GM19238 (cell line): ENCODE results near the gene RAB11FIP5.
"Not testable (repeated sequence)": the region's sequence is repeated elsewhere in the genome, so short reads cannot be mapped to it uniquely, and the experiment has no call there.

Experiments
- DNase-seq: peaks from one replicate; pipeline ENCODE4 v3.0.0; 2011; ENCODE audit warnings: low spot score; ENCODE audit not compliant: insufficient read length

RAB11FIP5 gene

DNA sequence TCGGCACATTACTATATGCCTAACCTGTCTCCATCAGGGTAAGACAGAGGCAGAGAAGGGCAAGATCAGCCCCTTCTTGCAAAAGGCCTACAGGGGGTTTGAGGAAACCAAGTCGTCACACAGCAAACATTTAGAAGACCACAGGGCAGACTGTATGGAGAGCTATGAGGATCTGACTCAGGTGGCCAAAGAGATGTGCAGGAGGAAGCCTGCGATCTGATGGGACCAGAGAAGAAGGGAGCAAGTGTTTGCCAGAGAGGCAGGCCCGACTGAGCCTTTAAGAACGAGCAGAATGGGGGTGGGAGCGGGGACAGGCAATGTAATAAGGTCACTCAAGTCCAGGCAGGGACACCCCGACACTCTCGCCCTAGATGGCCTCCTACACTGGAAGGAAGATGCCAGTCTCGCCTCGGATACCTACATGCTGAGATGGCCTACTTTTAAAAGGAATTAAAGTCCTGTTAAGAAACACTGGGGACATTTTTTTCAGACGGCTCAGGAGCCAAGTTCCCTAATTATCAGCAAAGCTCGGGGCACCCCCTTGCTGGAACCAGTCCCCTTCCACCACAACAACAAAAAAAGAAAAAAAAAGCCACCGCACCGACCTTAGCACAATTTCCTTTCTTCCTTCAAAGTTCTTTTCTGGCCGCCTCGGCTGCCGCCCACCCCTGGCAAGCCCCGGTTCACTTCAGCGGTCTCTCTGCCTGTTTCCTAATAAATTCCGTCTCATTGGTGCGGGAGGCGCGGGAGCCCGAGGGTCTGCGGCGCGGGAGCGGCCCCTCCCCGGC is 42.7 kb downstream of the RAB11FIP5 start:
- no peak for DNase-seq

DNA sequence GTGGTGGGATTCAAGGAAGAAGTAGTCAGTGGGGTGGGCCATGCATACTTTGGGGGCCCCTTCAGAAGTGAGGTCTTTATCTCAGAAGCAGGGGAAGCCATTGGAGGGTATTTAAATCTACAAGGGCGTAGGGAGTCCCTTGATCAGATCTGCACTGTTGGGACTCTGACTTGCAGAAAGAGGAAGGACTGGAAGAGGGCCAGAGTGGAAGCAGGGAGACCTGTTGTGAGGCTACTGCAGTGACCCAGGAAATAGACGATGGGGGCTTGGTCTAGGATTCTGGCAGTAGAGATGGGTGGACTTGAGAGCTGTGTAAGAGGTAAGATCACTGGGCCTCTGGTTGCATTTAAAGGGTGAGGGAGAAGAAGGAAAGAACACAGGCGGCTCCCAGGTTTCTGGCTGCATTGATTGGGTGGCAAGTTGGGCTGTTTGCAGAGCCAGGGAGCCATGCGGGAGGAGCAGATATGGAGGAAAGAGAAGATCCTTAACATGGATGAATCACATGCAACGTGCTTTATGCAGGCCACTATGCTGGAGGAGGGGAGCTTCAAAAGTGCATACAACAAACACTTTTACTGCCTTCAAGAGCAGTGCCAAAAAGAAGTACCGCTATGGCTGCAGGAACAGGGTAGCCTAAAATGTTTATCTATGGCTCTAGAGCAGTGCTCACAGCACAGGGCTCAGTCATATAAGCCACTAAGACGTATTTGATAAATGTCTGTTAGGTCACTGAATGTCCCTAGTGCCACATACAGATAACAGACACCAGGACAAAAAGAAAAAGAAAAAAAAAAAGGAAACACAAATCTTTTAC is 43.5 kb downstream of the RAB11FIP5 start:
- no peak for DNase-seq

DNA sequence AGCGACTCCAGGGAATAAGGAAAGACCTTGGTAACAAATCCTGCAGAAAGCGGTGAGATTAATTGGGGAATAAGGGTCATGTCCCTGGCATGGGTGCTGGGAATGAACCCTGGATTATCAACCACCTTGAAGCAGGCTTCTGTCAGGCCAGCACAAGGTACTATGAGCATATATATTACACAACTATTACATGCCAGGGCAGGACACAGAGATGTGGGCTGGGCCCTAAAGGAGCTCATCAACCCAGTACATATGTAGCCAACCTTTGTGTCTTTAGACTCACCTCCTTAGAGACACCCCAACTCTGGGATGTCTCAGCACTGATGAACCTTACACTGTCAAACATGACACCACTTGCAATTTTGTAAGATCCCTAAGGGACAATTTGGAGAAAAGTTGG is 44.6 kb downstream of the RAB11FIP5 start:
- no peak for DNase-seq

DNA sequence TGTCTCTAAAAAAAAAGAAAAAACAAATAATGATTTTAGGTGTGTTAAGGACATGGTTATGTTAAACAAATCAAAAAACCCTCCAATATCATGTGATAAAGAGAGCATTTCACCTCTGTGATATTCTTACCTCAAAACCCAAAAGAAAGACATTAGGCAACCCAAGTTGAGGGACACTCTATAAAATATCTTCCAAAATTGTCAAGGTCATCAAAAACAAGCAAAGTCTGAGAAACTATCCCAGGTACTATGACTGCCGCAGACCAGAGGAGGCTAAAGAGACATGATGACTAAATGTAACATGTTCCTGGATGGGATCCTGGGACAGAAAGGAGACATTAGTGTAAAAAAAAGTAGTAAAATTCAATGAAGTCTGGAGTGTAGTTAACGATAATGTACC is 45.7 kb downstream of the RAB11FIP5 start:
- no peak for DNase-seq

DNA sequence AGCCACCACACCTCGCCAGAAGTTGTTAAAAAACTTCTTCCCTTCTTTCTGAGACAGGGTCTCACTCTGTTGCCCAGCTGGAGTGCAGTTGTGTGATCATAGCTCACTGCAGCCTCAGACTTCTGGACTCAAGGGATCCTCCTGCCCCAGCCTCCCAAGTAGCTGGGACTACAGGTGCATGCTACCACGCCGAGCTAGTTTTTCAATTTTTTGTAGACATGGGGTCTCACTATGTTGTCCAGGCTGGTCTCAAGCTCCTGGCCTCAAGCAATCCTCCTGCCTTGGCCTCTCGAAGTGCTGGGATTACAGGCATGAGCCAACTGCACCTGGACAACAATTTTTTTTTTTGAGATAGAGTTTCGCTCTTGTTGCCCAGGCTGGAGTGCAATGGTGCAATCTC is 47.7 kb downstream of the RAB11FIP5 start:
- not testable (repeated sequence) for DNase-seq

DNA sequence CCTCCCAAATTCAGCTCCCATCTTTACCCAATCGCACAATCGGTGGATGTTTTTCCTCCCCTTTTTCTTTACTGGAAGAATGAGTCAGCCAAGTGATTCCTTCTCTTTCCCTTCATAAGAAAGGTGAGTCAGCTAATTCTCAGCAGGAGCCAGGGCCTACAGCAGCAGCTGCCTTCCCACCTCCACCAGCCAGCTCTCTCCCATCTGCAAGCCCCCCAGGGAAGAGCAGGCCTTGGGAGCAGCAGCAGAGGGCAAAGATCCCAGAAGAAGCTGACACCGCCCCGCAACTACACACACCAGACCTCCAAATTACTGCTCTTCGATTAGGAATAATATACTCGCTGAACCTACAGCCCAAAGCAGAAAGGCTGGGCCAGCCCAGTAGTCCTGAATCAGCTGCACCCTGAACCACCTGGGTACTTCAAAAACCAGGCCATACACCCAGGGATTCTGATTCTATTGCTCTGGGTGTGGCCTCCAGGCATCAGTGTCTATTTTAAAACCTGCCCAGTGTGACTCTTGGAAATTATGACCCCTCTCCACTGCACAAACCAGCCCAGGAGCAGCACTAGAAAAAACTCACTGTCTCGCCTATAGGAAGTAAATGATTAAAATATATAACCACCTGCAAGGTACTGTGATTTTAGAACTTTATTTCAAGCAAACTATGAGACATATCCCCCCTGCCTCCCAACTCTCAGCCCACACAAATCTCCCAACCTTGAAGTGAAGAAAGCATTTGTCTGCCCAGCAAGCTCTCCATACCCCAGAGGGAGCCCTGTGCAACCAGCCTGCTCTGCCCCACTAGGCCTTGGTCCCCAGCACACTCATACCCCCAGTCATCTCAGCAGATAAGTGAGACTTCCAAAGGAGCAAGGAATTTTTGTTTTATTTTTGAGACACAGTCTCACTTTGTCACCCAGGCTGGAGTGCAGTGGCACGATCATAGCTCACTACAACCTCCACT is 48.6 kb downstream of the RAB11FIP5 start:
- no peak for DNase-seq

DNA sequence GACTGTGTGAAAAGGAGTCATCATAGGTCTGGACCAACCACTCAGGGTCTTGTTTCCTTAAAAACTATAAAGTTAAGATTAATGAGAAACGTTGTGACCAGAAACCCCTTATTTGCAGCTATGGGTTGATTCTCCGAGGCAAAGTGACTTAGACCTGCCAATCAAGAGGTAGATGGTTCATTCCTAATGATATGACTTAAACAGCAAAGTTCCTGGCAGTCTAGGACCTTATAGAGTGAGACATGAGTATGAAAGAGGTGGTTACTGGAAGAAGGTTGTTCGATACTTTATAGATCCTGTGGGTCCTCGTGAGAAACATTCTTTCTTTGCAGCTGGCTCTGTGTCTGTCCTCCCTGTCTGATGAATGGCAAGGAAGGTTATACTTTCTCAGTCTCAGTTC is 49.3 kb downstream of the RAB11FIP5 start:
- DNase-seq = no peak

DNA sequence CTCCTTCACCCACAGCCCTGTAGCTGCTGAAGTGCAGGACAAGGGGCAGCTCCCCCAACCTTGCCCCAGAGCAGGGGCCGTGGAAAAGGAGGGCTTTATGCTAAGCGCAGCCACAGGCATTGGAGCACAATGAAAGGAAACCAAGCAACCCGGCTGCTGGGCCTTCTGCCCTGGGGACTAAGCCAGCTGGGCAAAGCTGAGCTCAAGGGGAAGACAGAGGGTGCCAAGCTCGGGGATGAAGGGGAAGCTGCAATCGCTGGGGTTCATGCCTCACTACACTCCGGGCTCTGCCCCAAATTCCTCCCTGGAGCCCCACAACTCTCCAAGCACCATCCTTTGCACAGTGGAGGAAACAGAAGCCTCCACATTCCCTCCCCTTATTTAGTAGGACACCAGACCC is 53.6 kb downstream of the RAB11FIP5 start:
- DNase-seq = no peak

DNA sequence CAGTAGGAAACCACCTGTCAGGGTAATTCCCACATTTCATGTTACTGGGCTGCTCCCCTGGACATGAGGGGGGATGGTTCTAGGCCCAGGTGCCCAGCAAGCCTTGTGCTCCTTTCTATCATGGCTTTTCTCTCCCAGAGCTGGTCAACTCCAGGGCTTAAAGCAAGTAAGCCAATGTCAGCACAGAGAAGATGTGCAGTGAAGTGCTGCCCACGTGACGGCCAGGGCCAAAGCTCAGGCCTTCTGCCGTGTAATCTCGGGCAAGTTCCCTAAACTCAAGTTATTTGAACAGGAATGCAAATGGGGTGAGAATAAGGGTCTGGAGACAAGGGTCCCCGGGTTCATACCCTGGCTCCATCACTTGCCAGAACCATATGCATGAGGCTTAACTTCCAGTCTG is 57.8 kb downstream of the RAB11FIP5 start:
- no peak for DNase-seq

DNA sequence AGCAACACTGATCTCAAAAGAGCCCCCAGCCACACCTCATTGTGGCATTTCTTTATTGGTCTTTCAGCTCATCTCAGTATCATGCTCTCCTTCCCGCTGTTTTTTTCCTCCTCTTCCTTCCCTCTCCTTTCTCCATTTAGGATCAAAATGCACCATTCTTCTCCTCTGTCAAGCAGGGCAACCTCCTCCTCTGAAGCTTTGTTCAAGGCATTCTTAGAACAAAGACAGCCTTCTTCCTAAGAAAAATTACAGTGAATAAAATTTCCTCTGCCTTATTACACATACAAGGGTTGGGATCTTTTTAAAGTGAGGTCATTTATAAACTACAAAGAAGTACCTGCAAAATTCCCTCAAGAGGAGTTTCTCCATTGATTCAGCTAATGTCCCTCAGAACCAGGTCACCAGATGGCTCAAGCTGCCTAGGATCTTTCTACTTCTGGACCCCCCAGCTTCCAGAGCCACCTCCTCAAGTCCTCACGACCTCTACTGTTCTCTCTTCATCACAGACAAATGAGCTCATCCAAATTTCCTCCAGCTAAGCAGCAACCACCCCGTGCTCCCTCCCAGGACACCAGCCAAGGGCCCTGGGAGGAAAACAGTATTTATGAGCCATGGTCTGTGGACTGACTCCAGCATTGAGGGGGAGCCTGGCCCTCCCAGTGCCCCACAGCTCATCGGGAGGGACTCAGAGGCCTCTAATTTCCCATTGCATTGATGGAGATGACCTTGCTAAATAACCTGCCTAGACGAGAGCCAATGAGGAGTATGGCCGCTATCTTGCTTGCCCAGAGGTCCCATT is 59.2 kb downstream of the RAB11FIP5 start:
- DNase-seq = no peak

DNA sequence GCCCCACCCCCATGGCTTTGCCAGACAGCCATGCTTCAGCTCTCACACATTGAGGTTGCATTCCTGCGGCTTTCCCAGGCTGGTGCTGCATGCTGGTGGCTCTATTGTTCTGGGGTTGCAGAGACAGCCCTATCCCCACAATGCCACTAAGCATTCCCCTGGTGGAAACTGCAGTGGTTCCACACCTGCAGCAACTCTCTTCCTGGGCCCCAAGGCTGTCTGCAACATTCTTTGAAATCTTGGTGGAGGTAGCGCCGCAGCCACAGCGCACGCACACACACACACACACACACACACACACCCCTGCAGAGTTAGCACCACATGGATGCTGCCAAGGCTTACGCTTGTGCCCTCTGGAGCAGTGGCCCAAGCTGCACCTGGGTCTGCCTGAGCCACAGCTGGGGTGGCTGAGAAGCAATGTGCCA is 62.6 kb downstream of the RAB11FIP5 start:
- no peak for DNase-seq

DNA sequence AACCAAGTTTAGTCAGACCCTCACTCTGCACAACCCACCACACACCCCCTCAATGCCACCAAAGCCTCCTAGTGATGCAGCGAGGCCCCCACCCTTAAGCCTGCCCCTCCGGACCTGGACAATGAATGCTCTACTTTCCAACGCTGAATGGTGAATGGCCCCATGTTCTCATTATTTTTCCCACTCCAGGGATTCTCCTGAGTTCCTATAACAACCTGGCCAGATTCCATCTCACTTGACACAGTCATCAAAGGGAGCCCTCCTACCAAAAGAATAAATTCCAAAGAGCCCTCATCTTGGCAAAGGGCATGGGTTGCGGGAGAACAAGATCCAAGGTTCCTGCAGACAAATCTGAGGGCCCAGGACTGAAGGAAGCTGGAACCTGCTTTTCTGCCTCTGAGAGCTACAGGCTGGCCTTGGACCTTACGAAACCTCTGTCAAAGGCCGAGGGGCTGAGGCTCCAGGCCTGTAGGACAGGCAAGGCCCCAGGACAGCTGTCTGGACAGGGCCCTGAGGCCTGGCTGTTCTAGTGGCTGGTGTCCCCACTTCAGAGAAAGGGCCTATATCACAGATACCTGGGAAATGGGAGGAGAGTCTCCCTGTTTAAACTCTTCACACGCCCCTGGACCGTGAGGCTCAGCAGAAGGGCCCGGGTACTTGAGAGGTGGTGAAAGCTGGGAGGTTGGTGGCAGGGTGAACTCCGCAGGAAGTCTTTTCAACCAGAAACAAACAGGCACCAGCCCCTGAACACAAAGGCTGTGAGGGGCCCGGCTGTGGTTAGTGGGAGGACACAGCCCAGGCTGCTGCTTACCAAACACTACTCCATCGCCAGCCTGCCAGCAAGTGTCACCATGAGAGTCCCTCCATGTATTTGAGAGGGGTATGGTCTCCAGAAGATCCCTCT is 68.6 kb downstream of the RAB11FIP5 start:
- DNase-seq = no peak

DNA sequence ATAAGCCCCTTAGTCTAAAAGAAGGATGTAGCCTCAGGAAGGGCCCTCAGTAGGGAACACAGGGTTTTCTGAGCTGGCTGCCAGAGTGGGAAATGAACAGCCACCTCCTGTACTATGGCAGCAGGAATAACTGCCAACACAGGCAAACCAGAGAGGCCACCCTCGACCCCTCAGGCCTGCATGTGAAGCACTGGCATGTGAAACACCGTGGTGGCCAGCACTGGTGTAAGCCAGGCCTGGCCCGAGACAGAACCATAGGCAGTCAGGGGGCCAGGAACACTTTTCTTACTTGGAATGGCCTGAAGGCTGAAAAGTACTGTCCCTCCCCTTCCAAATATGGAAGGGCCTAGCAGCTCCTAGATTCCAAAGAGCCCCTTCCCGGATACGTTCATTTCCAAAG is 69.5 kb downstream of the RAB11FIP5 start:
- DNase-seq = no peak

DNA sequence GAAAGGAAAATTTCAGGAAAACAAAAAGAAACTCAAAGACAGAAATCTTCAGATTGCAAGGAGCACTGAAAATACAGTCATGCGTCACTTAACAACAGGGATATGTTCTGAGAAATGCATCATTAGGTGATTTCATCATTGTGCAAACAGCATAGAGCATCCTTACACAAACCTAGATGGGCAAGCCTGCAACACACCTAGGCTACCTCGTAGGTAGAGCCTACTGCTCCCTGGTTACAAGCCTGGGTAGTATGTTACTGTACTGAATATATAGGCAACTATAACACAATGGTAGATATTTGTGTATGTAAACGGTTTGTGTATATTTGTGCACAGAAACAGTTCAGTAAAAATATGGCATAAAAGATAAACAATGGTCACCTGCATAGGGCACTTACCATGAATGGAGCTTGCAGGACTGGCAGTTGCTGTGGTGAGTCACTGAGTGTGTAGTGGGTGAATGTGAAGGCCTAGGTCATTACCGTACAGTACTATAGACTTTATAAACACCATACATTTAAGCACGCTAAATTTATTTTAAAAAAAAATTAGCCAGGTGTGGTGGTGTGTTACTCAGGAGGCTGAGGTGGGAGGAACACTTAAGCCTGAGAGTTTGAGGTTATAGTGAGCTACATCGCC is 74.7 kb downstream of the RAB11FIP5 start:
- no peak for DNase-seq

DNA sequence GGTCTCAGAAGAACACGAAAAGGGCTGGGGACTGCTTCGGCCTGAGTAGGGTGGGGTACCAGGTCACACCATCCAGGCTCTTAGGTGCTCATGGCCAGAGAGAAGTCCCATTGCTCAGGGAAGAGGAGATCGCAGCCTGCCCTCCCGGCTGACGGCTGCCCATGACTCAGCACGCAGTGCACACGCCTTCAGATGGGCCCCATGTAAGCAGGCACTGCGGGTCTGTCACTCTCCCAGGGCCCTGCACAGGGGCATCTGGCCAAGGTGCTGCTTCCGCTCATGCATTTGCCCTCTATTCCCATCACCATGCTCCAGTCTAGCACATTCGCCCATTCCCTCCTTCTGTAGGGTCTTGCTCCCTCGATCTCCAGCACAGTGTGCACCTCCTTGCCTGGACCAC is 76.0 kb downstream of the RAB11FIP5 start:
- no peak for DNase-seq

DNA sequence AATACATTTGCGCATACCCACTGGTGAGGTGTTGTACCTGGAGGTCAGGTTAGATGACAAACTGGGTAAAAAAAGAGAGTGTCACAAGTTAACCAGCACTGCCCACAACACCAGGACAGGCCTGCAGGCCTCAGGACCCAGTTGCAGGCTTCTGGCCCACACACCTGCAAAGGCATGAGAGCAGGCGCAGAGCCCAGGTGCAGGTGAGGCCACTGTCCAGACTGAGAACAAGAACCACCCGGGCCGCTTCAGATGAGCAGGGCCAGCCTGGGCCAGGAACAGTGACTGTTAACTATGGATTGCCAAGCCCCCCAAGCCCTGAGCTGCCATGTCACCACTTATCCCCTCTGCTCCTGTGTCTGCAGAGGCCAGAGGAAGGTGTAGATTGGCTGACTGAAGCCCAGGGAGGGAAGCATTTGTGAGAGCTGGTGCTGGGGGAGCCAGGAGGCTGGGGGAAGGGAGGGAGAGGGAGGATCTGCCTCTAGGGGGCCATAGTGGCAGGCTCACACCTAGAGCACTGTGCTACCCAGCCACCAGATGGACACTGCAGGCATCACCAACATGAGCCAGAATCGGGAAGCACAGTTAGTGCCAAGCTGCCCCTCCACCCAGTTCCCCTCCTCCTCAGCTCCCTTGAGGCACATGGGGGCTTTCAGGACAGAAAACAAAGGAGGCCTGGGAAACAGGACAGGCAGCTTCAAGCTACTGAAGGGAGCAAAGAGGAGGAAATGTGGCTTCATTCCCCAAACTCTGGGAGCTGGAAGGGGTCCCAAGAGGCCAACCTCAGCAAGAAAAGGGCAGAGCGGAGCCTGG is 76.6 kb downstream of the RAB11FIP5 start:
- DNase-seq = no peak

DNA sequence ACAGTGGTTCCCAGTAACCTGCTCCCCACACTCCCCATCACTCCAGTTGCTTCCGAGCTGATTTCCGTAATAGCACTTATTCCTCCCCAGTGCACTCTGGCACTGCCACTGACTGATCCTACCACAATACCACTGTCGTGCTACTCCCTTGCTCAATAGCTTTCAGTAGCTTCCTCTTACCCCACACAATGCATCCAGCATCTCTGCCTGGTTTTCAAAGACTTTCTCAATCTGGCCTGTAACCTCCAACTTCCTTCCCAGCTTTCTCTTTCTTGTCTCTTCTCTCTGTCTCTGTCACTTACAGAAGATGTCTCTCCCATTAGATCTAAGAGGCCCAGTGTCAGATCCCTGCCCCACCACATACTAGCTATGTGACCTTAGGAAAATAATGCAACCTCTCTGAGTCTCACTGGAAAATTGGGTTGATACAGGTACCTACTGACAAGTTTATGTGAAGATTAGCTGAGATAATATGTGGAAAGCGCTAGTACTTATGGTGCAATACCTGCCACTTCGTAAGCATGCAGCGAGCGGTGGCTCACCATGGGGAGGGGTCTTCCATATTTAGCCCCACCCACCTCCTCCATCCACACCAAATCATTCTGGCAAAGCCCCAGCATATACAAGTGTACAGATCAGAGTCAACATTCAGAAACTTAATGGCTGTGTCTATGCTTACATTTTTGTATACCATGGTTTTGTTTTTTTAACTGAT is 77.9 kb downstream of the RAB11FIP5 start:
- DNase-seq = no peak
